GM18502 (cell line): ENCODE measurements around the gene C8G.

Source experiments
- ATAC-seq: cut with Tn5 transposase; IDR thresholded peaks from one replicate; pipeline ENCODE4 v1.9.1; 2021; ENCODE audit warnings: mild to moderate bottlenecking; ENCODE audit not compliant: unreplicated experiment, poor library complexity

The C8G gene

GRCh38 chr9:136952321-136952850 lies 7.3 kb downstream of the C8G start:
- no peak for ATAC-seq

GRCh38 chr9:136952876-136953770 lies 8.1 kb downstream of the C8G start:
- ATAC-seq = no peak

- no peak for ATAC-seq
Observed at GRCh38 chr9:136953771-136954269, 8.8 kb downstream of the C8G start.

- no peak for ATAC-seq
Observed at GRCh38 chr9:136954270-136955083, 9.4 kb downstream of the C8G start.

- ATAC-seq = no peak
Observed at GRCh38 chr9:136955202-136955942, 10.3 kb downstream of the C8G start.

GRCh38 chr9:136955943-136956335 lies 10.9 kb downstream of the C8G start:
- ATAC-seq = no peak

GRCh38 chr9:136956604-136957003 lies 11.6 kb downstream of the C8G start:
- ATAC-seq = no peak

GRCh38 chr9:136957461-136957860 lies 12.4 kb downstream of the C8G start:
- ATAC-seq = no peak

GRCh38 chr9:136957901-136958300 lies 12.9 kb downstream of the C8G start:
- ATAC-seq = no peak

- no peak for ATAC-seq
Observed at GRCh38 chr9:136958473-136958872, 13.4 kb downstream of the C8G start.

GRCh38 chr9:136958898-136959850 lies 14.1 kb downstream of the C8G start:
- no peak for ATAC-seq

- ATAC-seq = no peak
Observed at GRCh38 chr9:136960212-136960937, 15.3 kb downstream of the C8G start.

GRCh38 chr9:136960938-136961275 lies 15.9 kb downstream of the C8G start:
- ATAC-seq = no peak

GRCh38 chr9:136961279-136962065 lies 16.4 kb downstream of the C8G start:
- ATAC-seq = no peak

GRCh38 chr9:136962163-136962562 lies 17.1 kb downstream of the C8G start:
- ATAC-seq = no peak

GRCh38 chr9:136962701-136963248 lies 17.7 kb downstream of the C8G start:
- no peak for ATAC-seq

- no peak for ATAC-seq
Observed at GRCh38 chr9:136963341-136963740, 18.3 kb downstream of the C8G start.

GRCh38 chr9:136963751-136964150 lies 18.7 kb downstream of the C8G start:
- no peak for ATAC-seq
